Ovary (tissue), 9 donors: ENCODE results near the gene NQO1. TPM values are rescaled to one million over a fixed set of nuclear protein-coding genes. Genes with fewer than 3 reads are reported as not detected.

Experiments used
- DNase-seq, 5 donors: peaks; one replicate each; pipeline ENCODE4 v3.0.0-alpha.2; 2019 to 2020
- H3K27ac ChIP-seq, 2 donors: fragments of 200-600 bp; one replicate each; pipeline versions ENCODE4 v1.5.1 to v1.8.0; 2019 to 2022
- H3K27me3 ChIP-seq: fragments of 200-600 bp; one replicate; pipeline ENCODE4 v1.8.0; 2022
- H3K36me3 ChIP-seq: fragments of 200-600 bp; sonication (generic); one replicate; pipeline ENCODE4 v1.5.1; 2019
- H3K4me1 ChIP-seq: one replicate; pipeline ENCODE4 v1.8.1; 2013; ENCODE audit warnings: mild to moderate bottlenecking, moderate library complexity; ENCODE audit not compliant: insufficient read depth
- H3K4me3 ChIP-seq: fragments of 200-600 bp; sonication (generic); one replicate; pipeline ENCODE4 v1.5.1; 2017
- H3K9me3 ChIP-seq, 2 donors: fragments of 200-600 bp in 1 of 2; sonication (generic) in 1 of 2; one replicate each; pipeline versions ENCODE4 v1.5.1 to v1.8.1; 2013 to 2019; ENCODE audit warnings: mild to moderate bottlenecking in 1 of 2, moderate library complexity in 1 of 2
- CTCF ChIP-seq, 3 donors: fragments of 450-650 bp in 2 of 3; fragments of 200-600 bp in 1 of 3; IDR thresholded peaks; one replicate each; pipeline versions ENCODE4 v1.5.1 to v1.8.0; 2016 to 2022; ENCODE audit warnings: antibody characterized with exemption in 3 of 3, mild to moderate bottlenecking in 1 of 3
- EP300 ChIP-seq: sonication (generic); formaldehyde crosslinking; IDR thresholded peaks from one replicate; pipeline ENCODE4 v1.6.1; 2017; ENCODE audit warnings: antibody characterized with exemption
- POLR2A ChIP-seq: fragments of 450-650 bp; IDR thresholded peaks from one replicate; pipeline ENCODE4 v1.6.1; 2017; ENCODE audit warnings: antibody characterized with exemption, mild to moderate bottlenecking, moderate library complexity
- WGBS, 3 donors: extraction: QIAGEN DNeasy Blood & Tissue Kit in 1 of 3; methylation state at CpG; one replicate each; pipeline versions ENCODE4 v1.1.5 to v1.1.7; 2013 to 2017; 5-methylcytosine and 5-hydroxymethylcytosine counted together
- intact Hi-C, 4 donors: fragments of 100-400 bp; cut with DNase I; formaldehyde crosslinking; loops; one replicate each; pipeline versions ENCODE4 v1.11.0 to v1.15.1; 2022 to 2023
- polyA plus RNA-seq, 2 donors: library from polyadenylated mRNA; stranded (reverse); fragments of 200-250 nt in 1 of 2; fragments of 350-450 nt in 1 of 2; fragmentation: Illumina TruSeq in 1 of 2; extraction: RNeasy Lipid Tissue Mini Kit (QIAGEN cat#74804) in 1 of 2; gene quantifications; one replicate each; pipeline ENCODE4 v1.2.3, GENCODE V29; 2013 to 2014
- total RNA-seq, 7 donors: library from RNA; depleted of rRNA in 2 of 7; stranded (reverse); fragments of >200 nt in 2 of 7; fragmentation: NEBNext Ultra II Directional in 3 of 7; extraction: Animal tissue kit (Norgen Biotek cat#: 25700) in 3 of 7; gene quantifications; one replicate each; pipeline versions ENCODE4 v1.1.0 to v1.2.4, GENCODE V29; 2016 to 2023
- donor health status: DM: no; HTN: no; CAD: no; lungs with moderate emphysema.
- donor health status: DM: no; HTN: no; CAD: no.
- donor health status: Bipolar disorder and iron deficiency.
- donor health status: DM: yes; HTN: yes; CAD: no.
- donor health status: DM: no; HTN: no; CAD: no.
- donor health status: DM: yes; HTN: yes; CAD: no.

NQO1 gene
- total and polyA plus RNA-seq, 9 donors: 7.9 to 29.1 (median 11.9) TPM

- H3K27ac ChIP-seq: no peak overlapping the region
- no peak for DNase-seq
- WGBS, 3 donors: 91 to 98% (median 91%) methylated on average over 2 of the region's 2 CpGs
- no peaks in the 10 kb centered on the region for H3K36me3 ChIP-seq
- no peaks in the 10 kb centered on the region for H3K9me3 ChIP-seq
- no peak for TF ChIP-seq EP300
- no peak for TF ChIP-seq CTCF (IDR thresholded peaks at IDR 0.05)
- no peak for TF ChIP-seq POLR2A
- intact Hi-C loops: no loop called here
- peaks cover 1% of the 10 kb centered on the region for H3K4me1 ChIP-seq
- no peak overlapping the region for H3K4me3 ChIP-seq
- H3K27me3 ChIP-seq: no peaks in the 10 kb centered on the region
Measured at GRCh38 chr16:69701866-69702265, 24.5 kb downstream of the NQO1 start.

- DNase-seq: no peak
- intact Hi-C loops: no loop called here
- no peaks in the 10 kb centered on the region for H3K36me3 ChIP-seq
Measured at GRCh38 chr16:69701452-69701851, 24.9 kb downstream of the NQO1 start.

GRCh38 chr16:69699915-69700314, 26.4 kb downstream of the NQO1 start:
- H3K4me1 ChIP-seq: peaks cover 1% of the 10 kb centered on the region
- no peaks in the 10 kb centered on the region for H3K9me3 ChIP-seq
- intact Hi-C loops: loop anchor here in 1 of 4 donors (10.0 kb wide), 1 partner anchor 295 kb away; no protein-coding TSS in a partner anchor
- no peaks in the 10 kb centered on the region for H3K36me3 ChIP-seq
- H3K4me3 ChIP-seq: no peak overlapping the region
- no peaks in the 10 kb centered on the region for H3K27me3 ChIP-seq
- no peak for TF ChIP-seq EP300
- no peak for TF ChIP-seq POLR2A
- no peak for TF ChIP-seq CTCF (IDR thresholded peaks at IDR 0.05)
- WGBS, 3 donors: 89 to 98% (median 97%) methylated on average over 1 of the region's 1 CpG
- H3K27ac ChIP-seq: no peak overlapping the region
- DNase-seq: no peak

More at GRCh38 chr16:69701452-69701851, 24.9 kb downstream of the NQO1 start:
- no peak overlapping the region for H3K4me3 ChIP-seq
- no peaks in the 10 kb centered on the region for H3K9me3 ChIP-seq
- peaks cover 1% of the 10 kb centered on the region for H3K4me1 ChIP-seq
- TF ChIP-seq CTCF (IDR thresholded peaks at IDR 0.05) (no peak), POLR2A (no peak), EP300 (no peak)
- no peak overlapping the region for H3K27ac ChIP-seq
- no peaks in the 10 kb centered on the region for H3K27me3 ChIP-seq

- Histone ChIP-seq H3K9me3 (no peaks in the 10 kb centered on the region), H3K27me3 (no peaks in the 10 kb centered on the region), H3K4me1 (peaks cover 1% of the 10 kb centered on the region), H3K4me3 (no peak overlapping the region), H3K36me3 (no peaks in the 10 kb centered on the region), H3K27ac (no peak overlapping the region)
- TF ChIP-seq CTCF (IDR thresholded peaks at IDR 0.05) (no peak), EP300 (no peak), POLR2A (no peak)
- no peak for DNase-seq
- intact Hi-C loops: loop anchor here in 1 of 4 donors (10.0 kb wide), 1 partner anchor 294 kb away; no protein-coding TSS in a partner anchor
- WGBS, 3 donors: 78 to 86% (median 79%) methylated on average over 3 of the region's 3 CpGs
Measured at GRCh38 chr16:69698404-69698803, 28.0 kb downstream of the NQO1 start.
